Fibroblast of peridontal ligament (primary cell): ENCODE measurements around the gene CFAP61.
"Not testable (repeated sequence)": the region's sequence is repeated elsewhere in the genome, so short reads cannot be mapped to it uniquely, and the experiment has no call there.

Source experiments
- DNase-seq: peaks from one replicate; pipeline ENCODE4 v3.0.0-alpha.2; 2010; ENCODE audit errors: extremely low read depth

The CFAP61 gene, protein sequence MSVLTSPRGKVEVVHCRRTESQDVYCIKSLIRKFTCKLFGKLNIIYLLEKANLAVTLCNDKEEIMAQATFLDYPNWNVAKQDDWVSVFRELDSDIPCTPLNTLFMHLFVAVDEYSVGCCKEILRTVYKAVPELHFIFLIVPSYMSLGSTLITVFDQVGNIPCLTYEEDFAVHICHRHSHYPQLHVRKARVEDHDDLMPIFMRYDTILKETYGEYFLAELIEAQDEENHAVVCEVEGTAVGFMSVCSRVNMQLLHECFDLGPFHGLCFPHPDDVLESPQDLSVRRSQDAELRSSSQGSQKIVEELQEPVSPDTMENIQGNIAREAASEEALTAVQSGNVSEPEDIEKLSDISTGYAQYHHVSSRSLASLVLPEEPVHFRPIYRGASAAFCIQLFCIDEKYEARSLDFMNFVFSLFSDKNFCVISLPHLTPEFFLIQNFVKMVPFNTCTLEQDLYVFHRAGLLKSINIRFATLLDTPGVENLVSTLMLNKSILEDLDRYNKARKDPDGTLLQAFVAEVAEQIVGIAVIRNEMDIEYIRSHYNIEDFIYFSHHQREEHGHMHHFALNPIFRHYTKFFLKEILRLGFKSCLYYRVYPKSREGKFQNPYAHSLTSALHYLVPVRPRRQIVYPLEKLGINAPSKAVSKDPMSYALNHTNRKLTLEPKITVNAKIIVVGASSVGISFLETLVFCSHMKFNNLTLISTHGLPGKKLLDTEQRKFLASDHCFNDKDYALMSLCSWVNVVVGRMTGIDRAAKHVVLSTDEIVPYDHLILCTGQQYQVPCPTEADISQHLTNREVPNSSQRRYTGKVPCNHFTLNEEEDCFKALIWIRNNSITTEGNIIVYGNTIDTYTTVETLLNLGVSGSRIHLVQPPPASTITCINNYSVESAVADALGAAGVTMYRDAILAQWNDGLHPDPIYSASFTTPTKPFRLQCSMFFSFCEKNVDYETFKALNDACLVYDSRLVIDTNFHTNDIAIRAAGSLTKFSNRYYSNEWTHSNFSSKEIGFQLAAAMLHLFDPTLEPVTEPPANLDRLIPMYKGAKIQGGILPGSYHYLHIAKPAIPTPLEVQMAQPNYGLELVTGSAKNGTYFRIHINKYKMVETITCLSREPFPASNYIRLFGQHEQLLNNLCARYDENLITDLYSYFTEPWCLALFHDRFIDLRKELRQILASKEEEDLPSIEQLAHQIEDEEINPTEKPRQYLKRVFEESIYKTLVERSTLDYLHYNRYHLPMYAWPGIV

DNA sequence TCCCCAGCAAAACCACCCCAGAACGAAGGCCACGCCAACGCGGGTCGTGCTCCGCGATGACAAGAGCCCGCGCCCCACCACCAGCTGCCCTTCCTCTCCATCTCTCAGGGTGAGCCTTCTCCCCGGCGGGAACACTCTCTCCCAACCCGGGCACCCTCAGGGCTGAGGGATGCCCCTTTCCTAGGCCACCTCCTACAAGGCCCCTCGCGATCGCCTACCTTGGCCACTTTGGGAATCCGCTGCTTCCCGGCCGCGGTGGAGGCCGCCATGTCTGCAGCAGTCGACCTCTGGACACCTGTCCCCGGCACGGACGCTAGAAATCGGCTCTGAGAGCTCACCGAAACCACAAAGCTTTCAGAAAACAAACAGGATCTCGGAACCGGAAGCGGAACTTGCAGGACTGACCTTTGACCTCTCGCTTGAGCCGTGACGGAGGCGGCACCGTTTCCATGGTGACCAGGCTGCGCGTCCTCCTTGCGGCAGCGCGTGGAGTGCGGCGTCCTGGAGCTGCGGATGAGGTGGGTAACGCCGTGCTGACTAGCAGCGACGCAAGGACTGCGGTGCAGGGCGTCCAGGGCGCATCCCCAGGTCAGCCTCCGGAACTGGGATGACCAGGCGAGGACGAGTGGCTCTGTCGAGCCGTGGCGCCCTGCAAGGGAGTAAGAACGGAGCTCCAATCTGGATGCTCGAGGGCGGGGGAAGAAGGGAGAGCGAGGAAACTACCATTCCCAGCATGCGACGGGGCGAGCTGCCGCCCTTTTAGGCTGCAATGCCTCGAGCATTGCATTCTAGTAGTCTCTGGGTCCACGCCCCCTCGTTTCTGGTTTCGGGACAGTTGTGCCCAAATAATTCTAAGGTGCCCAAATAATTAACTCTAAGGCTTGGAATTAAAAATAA, at the start of gene CFAP61, which contains the start of gene CRNKL1:
CFAP61 (plus strand) TSS at position 459 of the 897 bp plus-strand sequence. CDS start 4,122 bp downstream, outside the sequence.
CRNKL1 (minus strand) TSS at position 393 of the 897 bp plus-strand sequence; CDS start at position 269, 124 bp downstream.
- DNase-seq: peak; percentile 95

DNA sequence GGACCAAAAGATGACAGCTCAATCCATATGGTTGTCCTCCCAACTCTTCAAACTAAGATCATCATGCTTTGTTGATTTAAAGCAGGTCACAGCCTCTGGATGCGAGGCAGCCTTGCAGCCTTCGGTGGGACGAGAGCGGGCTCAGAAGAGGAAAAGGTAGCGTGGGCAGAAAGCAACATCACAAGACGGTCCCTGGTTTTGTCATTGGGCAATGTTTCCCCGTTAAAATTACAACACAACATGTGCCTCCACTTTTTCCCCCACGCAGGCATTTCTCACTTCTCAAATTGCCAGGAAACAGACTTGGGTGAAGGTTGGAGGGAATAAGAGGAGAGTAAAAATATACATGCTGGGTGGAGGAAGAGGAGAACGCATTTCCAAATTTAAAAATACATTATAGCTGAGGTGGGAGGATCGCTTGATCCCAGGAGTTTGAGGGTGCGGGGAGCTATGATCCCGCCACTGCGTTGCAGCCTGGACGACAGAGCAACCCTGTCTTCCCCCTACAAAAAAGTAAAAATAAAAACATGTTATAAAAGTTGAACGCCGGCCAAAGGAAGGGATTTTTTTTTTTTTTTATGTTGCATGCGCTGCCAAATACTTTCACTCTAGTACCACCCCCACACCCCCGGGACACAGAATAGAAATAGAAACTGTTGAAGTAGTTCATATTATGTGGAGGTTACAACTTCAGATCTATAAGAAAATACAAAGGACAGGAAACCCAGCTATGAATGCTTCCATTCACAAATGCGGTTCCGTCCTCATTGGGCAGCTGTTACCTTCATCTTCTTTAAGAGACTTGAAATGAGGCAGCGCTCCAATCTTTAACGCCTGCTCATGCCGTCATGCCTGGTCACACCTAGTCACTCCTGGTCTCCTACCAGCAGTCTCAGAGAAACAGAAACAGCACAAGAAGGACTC, 49.0 kb upstream of the CFAP61 start:
- DNase-seq: peak; percentile 34

- not testable (repeated sequence) for DNase-seq
These were observed 48.4 kb upstream of the CFAP61 start for GRCh38 chr20:20003955-20004322.

DNA sequence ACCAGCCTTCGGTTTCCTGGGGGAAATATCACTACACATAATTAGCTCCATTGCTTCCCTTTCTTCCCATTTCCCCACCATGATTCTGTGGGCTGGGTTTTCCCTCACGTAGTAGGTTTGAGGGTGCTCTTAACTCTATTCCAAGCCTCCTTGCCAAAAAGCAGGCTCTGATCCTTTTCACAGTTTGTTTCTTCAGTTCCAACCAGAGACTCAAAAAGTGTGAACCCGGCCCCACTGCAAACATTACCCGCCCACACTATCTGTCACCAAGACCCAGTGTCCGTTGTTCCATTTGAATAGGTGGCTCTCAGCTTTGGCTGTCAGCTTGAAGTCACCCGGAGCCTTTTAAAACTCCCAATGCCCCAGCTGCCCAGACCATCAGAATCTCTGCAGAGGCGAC, 47.0 kb upstream of the CFAP61 start:
- no peak for DNase-seq

DNA sequence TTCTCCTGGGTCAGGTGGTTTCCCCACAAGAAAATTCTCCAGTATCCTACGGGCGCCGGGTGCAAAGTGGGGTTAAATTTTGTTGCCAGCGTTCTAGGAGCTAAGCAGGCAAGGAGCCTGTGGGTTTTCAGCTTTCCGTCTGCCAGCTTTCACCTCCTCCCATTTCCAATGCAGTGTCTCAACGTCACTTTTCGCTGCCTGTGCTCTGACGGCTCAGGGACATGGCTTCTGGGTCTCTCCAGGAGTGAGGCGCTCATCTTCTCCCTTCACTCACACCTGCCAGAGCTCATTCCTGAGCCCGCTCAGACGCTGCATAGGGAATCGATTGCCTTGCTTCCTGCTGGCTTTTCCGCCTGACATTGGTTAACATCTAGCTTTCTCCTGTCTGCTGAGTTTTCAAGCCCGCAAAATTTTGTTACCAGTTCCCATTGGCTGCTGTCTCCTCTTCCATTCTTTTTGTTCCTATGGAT, 42.5 kb upstream of the CFAP61 start:
- DNase-seq: no peak

GRCh38 chr20:20010639-20011500, 41.5 kb upstream of the CFAP61 start:
- peak; percentile 86 for DNase-seq

- DNase-seq: no peak
These were observed 39.8 kb upstream of the CFAP61 start for GRCh38 chr20:20012541-20012940.

- DNase-seq: no peak
These were observed 37.7 kb upstream of the CFAP61 start for GRCh38 chr20:20014659-20015058.

DNA sequence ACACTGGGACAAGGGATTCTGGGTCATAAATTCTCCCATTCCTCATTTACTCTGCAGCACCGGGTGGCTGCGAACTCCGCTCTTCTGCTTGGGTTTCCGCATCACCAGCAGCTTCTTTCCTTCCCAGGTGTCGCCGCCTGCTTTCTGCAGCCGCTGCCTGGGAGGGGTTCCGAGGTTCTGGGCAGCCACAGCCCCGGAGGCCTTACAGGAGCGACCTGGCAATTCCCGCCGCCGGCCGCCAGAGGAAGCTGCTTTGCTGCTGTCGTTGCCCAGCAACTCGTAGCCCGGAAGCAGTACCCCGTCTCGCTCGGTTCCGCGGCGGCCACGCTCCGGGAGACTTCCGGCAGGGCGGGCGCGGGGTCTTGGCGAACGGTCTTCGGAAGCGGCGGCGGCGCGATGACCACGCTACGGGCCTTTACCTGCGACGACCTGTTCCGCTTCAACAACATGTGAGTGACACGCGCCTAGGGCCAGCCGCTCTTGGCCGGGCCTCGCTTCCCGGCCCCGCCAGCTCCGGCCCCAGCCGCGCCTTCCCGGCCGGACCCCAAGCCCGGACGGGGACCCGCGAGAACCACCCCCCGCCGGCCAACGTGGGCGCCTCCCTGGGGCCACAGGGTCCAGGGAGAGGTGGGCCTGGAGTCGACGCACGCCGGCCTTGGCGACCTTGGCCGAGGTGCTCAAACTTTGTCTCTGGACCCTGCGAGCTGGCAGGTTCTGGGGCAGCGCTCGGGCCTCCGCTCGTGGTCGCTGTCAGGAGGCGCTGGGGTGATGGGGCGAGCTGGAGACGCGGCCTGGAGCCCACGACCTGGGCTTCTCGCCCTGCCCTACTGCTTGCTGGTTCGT, 35.1 kb upstream of the CFAP61 start, which contains the start of gene NAA20:
NAA20 (plus strand) TSS at position 362 of the 843 bp plus-strand sequence; CDS start at position 397, 35 bp downstream.
- DNase-seq: peak; percentile 86

DNA sequence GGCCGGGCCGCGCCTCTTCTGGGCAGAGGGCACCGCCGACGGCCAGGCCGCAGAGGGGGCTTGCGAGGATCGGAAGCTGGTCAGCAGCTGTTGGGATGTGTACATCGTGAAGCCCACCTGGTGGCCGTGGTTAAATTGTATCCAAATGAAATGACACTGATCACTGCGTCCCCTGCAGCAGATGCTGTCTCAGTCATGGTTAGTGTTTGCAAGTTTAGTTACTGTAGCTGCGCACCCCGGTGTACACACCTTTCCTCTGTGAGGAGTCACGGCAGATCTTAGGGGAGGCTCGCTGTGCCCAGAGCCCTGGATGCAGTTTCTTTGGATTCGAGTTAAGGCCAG, 34.5 kb upstream of the CFAP61 start:
- DNase-seq: no peak

- DNase-seq: no peak
These were observed 34.0 kb upstream of the CFAP61 start for GRCh38 chr20:20018366-20018765.

DNA sequence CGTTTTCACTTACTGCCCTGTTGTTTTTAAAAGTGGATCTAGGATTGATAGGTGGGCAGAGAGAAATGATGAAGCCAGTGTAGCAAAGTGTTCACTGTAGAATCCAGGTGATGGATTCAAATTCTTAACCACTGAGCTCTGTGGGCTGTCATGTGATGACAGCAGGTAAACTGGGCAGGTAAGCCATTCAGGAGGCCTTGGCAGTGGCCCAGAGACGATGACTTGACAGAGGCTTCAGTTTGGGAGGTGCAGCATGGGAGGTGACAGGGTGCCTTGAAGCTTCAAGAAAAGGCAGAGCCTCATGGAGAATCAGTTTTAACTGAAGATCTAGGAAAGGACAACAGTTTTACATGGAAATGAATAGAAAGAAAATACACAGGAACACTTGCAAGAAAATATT, 33.2 kb upstream of the CFAP61 start:
- no peak for DNase-seq

- no peak for DNase-seq
These were observed 31.4 kb upstream of the CFAP61 start for GRCh38 chr20:20020908-20021307.

DNA sequence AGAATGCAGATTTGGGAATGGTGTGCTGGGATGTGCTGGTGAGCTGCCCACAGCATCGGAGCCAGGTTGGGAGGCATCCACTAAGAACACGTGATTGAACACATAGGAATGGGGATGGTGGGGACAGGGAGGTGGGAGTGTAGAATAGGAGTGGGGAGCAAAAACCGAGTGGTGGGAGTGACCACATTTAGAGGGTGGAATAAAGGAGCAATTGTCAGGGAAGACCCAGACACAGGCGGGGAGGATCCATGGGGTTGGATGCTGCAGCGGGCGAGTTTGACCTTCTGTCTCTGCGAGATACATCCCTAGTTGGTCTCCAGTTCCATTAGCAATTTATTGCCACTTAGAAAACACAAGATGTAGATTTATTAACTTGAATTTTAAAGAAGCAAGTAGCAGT, 30.5 kb upstream of the CFAP61 start:
- no peak for DNase-seq

- no peak for DNase-seq
These were observed 29.8 kb upstream of the CFAP61 start for GRCh38 chr20:20022498-20022897.

DNA sequence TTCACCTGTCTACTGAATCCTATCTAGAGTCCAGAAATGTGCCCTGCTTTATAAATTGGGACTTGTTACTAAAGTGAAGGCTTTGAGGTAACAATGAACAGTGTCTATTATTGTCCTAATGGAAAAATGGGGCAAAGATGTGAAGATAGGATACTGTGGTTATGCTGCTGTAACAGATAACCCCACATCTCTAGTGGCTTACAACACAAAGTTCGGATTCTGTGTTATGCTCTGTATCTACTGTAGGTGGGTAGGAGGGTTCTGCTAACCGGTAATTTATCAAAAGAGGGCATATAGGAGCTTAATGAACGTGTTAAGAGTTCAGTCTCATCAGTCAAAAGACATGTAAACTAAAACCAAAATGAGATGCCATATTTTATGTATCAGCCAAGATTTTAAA, 28.9 kb upstream of the CFAP61 start:
- DNase-seq: no peak

DNA sequence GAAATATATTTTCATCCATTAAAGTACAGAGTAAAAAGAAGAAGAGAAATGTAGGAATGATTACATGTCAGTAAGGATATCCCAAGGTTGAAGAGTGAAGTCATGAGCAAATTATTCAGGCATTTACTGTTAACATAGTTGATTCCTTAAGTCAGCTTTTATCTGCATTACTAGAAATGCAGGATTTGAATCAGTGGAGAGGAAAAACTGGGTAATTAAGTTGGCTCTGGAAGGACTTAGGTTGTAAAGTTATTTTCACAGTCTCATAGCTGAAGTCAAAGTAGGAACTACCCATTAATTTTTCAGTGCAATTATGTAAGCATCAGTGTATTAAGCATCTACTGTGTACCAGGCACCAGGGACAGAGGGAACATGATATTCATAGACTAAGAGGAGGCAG, 27.4 kb upstream of the CFAP61 start:
- DNase-seq: peak; percentile 37

DNA sequence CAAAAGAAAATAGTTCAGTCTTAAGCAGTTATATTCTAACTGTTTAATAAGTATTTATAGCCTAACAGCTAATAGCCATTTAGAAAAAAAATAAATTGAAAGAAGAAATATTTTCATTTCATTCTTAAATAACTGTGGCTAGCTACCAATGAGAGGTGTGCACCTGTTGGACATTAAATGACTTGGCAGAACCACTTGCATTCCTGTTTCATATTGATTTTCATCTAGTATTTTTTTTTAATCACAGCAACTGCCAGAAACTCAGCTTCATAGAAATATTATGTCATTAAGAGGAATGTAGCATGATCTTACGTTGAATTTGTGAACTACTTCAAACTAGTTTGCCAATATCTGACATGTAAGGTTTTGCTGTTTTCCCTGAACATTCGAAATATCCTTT, 25.0 kb upstream of the CFAP61 start:
- DNase-seq: no peak
